KOPT-K1 (cell line): Measurements from ENCODE around the gene ACTR5.
A peak's percentile ranks its signal among the peaks of the same experiment; 100 is the strongest.
"Not testable (repeated sequence)": the region's sequence is repeated elsewhere in the genome, so short reads cannot be mapped to it uniquely, and the experiment has no call there.

ENCODE experiments used
- H3K27ac ChIP-seq: fragments of 200-600 bp; sonication (generic); 2 replicates; pipeline ENCODE4 v1.5.1; 2016; ENCODE audit warnings: antibody characterized with exemption, mild to moderate bottlenecking, low read depth, low read length; ENCODE audit not compliant: poor library complexity, severe bottlenecking
- H3K36me3 ChIP-seq: fragments of 200-600 bp; sonication (generic); 2 replicates; pipeline ENCODE4 v1.5.1; 2017; ENCODE audit warnings: antibody characterized with exemption, mild to moderate bottlenecking, low read length, moderate library complexity; ENCODE audit not compliant: insufficient read depth
- H3K9me3 ChIP-seq: fragments of 200-600 bp; sonication (generic); 2 replicates; pipeline ENCODE4 v1.5.1; 2017; ENCODE audit warnings: antibody characterized with exemption, low read length, mild to moderate bottlenecking; ENCODE audit not compliant: insufficient read depth, poor library complexity, severe bottlenecking

The ACTR5 gene

DNA sequence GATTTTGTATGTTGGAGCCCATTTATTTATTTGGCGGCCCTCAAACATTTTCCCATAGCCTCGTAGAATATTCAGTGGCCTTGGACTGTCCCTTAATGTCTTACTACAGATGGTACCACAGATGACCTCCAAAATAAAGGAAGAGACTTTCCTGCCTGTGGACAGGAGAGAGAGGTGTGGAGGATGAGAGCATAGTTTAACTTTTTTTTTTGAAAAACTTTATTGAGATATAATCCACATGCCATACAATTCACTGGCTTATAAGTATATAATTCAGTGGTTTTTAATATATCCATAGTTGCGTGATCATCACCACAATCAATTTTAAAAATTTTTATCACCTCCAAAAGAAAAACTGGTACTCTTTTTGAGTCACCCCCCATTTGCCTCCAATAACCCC, 52.6 kb downstream of the ACTR5 start:
- Histone ChIP-seq H3K36me3 (no peaks in the 10 kb centered on the region), H3K9me3 (peaks cover 11% of the 10 kb centered on the region), H3K27ac (no peak overlapping the region)

DNA sequence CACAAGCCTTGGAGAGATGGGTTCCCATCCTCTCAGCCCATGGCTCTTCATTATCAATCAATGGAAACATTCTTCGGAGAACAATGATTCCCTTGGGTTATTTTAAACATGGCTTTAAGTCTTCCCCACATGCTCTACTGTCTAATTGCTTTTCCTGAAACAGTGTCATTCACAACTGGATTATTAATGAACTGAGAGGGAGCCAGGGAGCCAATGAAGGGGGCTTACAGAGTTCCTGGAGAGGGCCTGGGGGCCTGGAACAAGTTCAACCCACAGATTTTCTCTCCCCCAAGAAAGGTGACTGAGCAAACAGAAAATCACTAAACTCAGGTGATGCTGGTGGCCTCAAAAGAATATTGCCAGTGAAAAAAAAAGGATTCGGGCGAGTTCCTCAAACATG, 56.0 kb downstream of the ACTR5 start:
- peak overlapping the region; percentile 92 for H3K27ac ChIP-seq
- H3K36me3 ChIP-seq: no peaks in the 10 kb centered on the region
- H3K9me3 ChIP-seq: no peaks in the 10 kb centered on the region

DNA sequence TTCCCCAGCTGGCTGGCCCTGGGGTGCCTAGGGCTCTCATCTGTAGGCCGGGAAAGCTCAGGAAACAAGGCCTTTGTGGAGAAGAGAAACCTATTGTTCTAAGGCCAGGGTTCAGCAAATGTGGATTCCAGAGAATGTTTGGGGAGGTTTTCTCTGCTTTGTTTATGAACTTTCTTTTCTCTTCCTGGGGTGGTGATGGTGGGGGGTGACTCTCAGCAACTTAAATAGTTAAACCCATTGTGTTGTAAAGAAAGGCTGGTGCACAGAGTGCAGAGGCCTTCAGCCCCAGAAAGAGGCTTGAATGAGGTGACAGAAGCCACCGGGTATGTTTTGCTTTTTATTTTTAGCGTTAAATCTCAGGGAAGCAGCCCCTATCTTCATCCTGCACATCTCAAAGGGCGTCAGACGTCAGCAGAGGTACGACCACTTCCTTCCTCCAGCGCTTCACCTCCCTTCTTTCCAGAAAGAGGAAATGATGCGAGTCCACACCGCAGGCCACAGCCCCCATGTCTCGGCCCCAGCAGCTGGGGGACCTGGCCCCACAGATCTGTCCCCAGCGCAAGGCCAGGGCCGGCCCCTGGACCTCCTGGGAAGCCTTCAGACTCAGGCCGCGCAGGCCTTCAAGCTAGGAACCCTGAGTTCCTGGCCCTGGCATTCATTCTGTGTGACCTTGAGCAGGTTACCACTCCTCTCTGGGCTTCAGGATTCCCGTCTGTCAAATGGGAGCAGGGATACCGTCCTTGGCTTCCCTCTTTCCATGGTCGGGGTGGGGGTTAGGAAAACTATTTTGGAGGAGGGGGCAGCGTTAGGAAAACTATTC, 56.6 kb downstream of the ACTR5 start:
- Histone ChIP-seq H3K9me3 (no peaks in the 10 kb centered on the region), H3K36me3 (no peaks in the 10 kb centered on the region), H3K27ac (peak overlapping the region; percentile 92)

DNA sequence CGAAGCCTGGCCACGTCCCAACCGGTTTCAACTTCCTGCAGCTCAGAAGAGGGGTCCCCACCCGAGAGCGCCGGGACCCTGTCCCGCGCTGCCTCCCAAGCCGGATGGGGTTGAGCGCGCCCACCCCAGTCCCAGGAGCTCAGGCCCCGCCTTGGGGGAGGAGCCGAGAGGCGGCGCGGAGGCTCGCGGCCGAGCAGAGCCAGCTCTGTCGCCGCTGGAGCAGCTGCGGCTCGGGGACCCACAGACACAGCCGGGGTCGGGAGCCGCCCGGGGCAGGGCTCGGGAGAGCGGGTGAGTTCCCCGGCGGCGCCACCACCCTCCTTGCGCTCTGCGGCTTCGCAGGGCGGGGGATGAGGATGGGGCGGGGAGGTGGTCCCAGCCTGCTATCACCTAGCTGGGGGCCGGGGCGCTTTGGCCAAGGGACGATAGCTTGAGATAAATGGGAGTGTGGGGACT, 57.3 kb downstream of the ACTR5 start, which contains the start of gene PPP1R16B:
PPP1R16B (plus strand) TSS at position 196 of the 456 bp plus-strand sequence. CDS start 30,229 bp downstream, outside the sequence.
- Histone ChIP-seq H3K27ac (peak within 1 kb of the TSS; percentile 92), H3K9me3 (no peaks in the 10 kb centered on the region), H3K36me3 (no peaks in the 10 kb centered on the region)

DNA sequence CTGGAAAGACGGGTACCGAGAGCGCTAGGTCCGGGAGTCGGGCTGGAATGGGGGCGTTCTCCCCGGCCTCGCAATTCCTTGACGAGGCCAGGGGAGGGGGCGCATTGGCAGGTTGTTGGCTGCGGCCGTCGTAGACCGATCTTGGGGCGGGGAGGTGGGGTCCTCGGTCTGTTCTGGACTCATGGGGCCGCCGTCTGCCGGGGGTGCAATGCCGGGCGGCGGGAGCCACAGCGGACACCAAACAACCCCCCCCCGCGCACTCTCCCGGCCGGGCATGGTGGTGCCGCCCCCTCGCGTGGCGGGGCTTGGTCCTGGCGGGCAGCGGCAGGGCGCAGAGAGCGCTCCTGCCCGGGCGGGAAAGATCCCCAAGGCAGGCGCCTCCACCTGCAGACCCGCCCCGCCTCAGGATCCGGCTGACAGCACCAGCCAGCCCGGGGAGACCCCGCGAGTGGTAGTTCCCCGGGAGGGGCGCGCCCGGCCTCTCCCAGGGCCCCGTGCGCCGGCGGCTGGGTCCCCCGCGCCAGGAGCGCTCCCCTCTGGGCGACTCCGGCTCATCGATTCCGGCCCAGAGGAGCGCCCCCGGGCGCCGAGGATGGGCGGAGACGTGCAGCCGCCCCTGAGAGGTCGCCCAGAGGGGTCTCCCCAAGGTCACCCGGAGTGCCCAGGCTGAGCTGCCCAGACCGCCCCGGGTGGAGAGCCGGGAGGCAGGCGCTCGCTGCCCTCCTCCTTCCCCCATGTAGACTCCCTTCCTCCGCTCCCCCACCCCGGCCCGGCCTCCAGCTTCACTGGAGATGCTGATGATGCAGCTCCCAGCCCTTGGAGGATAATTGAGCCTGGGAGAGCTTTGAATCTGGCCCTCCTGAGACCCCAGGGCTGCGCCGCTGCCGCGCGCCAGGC, 57.9 kb downstream of the ACTR5 start:
- Histone ChIP-seq H3K36me3 (no peaks in the 10 kb centered on the region), H3K27ac (peak overlapping the region; percentile 92), H3K9me3 (no peaks in the 10 kb centered on the region)

DNA sequence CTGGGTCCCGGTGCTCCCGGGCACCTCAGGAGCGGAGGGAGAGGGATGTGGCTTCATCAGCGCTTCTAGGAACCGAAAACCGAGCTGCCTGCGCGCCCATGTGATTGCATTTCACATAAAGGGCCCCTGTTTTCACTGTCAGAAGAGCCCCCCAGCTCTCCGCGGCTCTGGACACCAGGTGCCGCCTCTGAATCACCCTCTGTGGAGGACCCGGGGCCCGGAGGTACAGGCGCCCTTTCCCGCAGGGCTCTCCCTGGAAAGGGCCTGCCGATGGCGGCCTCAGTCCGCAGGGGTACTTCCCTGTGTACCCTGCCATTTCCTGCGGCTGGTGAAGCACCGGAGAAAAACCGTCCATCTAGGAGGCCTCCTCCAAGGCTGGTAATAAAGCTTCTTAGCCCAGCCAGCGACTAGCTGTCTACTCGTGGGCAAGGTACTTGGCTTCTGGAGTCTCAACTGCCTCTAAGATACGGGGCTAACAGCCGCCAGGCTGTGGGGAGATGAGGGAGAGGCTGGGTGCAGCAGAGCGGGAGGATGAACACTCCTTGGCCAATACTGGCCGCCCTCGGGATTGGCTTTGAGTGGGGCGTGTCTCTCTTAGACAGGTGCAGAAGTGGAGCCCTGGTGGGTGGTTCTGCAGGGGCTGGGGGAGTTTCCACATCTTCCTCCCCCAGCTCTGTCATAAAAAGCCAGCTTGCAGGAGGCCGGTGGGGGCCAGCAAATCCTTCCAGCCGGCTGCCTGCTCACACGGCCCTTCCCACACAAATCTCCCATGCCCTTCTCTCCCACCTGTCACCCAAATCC, 58.8 kb downstream of the ACTR5 start:
- no peaks in the 10 kb centered on the region for H3K9me3 ChIP-seq

DNA sequence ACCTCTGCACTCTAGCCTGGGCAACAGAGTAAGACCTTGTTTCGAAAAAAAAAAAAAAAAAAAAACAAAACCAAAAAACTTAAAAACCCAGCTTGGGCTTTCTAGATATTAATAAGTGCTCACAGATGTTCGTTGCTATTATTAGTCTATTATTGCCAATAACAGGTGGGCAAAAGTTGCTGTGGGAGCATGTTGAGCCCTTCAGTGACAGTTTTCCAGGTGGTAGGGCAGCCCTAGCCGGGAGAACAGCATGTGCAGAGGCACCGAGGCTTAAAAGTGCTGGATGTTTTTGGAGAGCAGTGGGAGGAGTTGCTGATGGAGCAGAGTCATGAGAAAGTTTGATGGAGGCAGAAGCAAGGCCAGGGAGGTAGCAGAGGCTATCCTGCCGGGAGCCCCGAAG, 61.7 kb downstream of the ACTR5 start:
- no peaks in the 10 kb centered on the region for H3K9me3 ChIP-seq
- H3K36me3 ChIP-seq: no peaks in the 10 kb centered on the region
- H3K27ac ChIP-seq: no peak overlapping the region

More for the DNA sequence above, 58.8 kb downstream of the ACTR5 start:
- Histone ChIP-seq H3K27ac (no peak overlapping the region), H3K36me3 (no peaks in the 10 kb centered on the region)

DNA sequence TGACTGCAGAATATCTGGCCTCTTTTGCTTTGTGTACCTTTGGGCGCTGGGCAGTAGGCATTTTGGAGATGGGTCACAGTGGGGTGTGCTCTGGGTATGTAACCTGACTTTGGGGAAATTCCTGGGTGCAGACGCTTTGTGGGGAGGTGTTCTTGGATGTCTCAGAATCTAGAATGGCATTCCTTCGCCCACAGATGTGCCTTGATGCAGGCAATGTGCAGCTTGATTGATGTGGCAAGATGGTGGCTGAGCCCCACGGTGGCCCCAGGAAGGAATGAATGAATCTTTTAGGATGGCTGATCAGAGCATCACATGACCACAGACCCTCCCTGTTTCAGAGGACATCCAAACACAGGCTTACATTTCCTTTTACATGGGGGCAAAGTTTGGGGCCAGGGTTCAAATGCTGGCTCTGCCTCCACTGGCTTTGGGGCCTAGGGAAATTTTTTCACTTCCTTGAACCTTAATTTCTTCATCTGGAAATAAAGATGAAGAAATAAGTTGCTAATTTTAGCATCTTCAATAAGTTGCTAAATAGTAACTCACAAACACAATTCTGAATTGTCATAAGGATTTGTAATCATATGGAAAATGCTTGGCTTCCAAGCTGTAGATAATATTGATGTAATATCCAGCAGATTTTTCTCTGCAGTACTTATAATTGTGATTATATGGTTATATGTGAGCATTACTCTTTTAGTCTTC, 62.8 kb downstream of the ACTR5 start:
- Histone ChIP-seq H3K36me3 (no peaks in the 10 kb centered on the region), H3K27ac (no peak overlapping the region), H3K9me3 (no peaks in the 10 kb centered on the region)

DNA sequence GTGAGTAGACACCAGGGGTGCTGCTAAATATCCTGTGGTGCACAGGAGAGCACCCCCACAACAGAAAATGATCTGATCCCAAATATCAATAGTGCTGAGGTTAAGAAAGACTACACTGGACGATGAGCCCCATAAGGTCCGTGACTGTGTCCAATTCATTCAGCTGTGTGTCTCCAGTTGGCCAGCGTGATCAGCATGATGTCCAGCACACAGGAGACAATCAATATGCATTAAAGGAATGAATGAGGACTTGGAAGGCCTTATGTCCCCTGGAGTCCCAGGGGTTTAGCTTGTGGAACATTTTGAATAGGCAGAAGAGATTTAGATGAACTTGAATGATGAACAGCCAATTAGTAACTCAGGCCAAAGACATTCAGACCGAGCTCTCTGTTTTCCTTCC, 63.5 kb downstream of the ACTR5 start:
- Histone ChIP-seq H3K9me3 (no peaks in the 10 kb centered on the region), H3K27ac (no peak overlapping the region), H3K36me3 (no peaks in the 10 kb centered on the region)

DNA sequence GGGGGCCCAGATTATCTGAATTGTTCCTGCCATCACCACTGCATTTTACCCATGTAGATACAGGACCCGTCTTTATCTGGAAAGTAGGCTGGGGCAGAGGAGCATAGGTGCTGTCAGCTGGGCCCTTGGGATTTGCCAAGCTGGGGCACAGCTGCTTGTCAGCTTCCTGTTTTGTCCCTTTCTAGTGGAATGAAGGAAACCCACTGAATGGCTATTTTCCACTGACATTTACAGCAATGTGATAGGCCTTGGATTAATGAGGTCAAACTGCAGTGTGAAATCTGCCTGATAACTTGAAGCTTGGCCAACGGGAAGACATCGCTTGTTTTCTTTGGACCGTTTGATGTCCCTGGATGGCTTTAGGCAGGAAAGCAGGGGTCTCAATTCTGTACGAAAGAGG, 63.9 kb downstream of the ACTR5 start:
- Histone ChIP-seq H3K27ac (no peak overlapping the region), H3K36me3 (no peaks in the 10 kb centered on the region), H3K9me3 (no peaks in the 10 kb centered on the region)

DNA sequence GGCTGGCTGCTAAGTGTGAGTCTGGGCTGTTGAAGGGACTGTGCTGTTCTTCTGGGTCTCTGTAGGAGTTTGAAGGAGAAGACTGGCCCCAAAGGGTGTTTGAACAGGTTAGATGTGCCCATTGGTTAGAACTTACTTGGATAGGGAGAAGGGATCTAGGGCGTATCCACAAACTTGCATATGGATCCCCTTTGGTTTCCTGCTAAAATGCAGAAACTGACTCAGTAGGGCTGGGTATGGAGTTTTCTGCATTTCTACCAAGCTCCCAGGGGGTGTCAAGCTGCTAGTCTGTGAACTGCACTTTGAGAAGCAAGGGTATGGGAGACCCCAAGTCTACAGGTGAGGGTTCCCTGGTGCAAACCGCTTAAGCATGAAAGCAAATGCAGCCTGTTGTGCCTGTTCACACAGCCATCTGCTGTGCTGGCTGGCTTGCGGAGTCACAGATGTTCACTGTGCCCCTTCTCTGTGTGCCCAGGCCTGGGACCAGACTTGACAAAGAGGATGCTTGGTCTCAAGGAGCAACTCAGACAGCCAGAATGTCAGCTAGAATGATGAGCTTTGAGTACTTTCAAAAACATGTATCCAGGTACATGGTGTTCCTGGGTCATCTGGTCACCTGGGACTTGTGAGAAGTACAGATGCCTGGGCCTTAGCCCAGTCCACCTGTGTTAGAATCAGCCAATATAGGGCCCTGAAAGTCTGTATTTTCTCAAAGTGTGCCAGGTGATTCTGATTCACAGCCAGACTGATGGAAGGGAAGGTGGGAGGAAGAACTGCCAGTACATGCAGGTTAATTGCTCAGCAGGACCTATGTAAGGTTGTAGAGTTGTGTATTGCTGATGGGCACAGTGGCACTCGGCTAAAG, 64.7 kb downstream of the ACTR5 start:
- no peaks in the 10 kb centered on the region for H3K36me3 ChIP-seq
- no peaks in the 10 kb centered on the region for H3K9me3 ChIP-seq
- H3K27ac ChIP-seq: no peak overlapping the region

DNA sequence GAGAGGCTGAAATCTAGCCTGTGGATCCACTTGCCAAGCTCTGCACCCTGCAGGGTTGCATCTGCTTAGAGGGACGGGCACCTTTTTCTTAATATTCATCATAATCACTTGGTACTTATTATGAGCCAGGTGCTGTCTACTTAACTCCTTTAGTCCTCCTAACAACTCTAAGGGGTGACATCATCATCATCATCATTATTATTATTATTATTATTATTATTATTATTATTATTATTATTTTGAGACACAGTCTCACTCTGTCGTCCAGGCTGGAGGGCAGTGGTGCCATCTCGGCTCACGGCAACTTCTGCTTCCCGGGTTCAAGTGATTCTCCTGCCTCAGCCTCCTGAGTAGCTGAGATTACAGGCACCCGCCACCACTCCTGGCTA, 65.3 kb downstream of the ACTR5 start:
- not testable (repeated sequence) for H3K9me3 ChIP-seq, H3K36me3 ChIP-seq, H3K27ac ChIP-seq

DNA sequence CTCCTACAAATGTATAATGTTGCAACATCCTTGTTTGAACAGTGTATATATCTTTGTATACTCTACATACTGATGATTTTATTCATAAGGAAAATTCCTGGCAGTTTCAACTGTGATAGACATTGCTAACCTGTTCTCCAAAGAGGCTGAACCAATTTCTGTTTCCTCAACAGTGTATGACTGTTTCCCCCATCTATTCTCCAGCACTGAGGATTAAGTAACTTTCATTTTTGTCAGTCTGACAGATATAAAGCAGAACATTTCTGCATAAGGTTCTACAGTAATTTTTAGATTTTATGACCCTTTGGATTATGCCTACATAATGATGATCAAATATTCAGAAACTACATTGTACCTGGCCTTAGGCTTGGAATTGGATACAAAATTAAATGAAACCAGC, 67.2 kb downstream of the ACTR5 start:
- no peak overlapping the region for H3K27ac ChIP-seq
- no peaks in the 10 kb centered on the region for H3K36me3 ChIP-seq
- no peaks in the 10 kb centered on the region for H3K9me3 ChIP-seq
